Glutamatergic neuron (in vitro differentiated cells): ENCODE results near the gene SURF4. TPM values are rescaled to one million over a fixed set of nuclear protein-coding genes. Genes with fewer than 3 reads are reported as not detected.
A peak's percentile ranks its signal among the peaks of the same experiment; 100 is the strongest.
"Not testable (repeated sequence)": the region's sequence is repeated elsewhere in the genome, so short reads cannot be mapped to it uniquely, and the experiment has no call there.

Experiments used
- DNase-seq: peaks from one replicate; pipeline ENCODE4 v3.0.0; 2022
- H3K27ac Mint-ChIP-seq: one replicate; pipeline ENCODE4 v1.8.0; 2020; ENCODE audit warnings: mild to moderate bottlenecking, mixed read lengths, inconsistent platforms; ENCODE audit not compliant: unreplicated experiment
- H3K27me3 Mint-ChIP-seq: one replicate; pipeline ENCODE4 v1.8.0; 2020; ENCODE audit warnings: mild to moderate bottlenecking, moderate library complexity, mixed read lengths, inconsistent platforms; ENCODE audit not compliant: unreplicated experiment
- H3K36me3 Mint-ChIP-seq: one replicate; pipeline ENCODE4 v1.8.0; 2020; ENCODE audit warnings: mild to moderate bottlenecking, mixed read lengths, inconsistent platforms; ENCODE audit not compliant: unreplicated experiment
- H3K4me1 Mint-ChIP-seq: one replicate; pipeline ENCODE4 v1.8.0; 2020; ENCODE audit warnings: mild to moderate bottlenecking, low read depth, mixed read lengths, inconsistent platforms; ENCODE audit not compliant: unreplicated experiment
- H3K4me3 Mint-ChIP-seq: one replicate; pipeline ENCODE4 v1.8.0; 2020; ENCODE audit warnings: mild to moderate bottlenecking, mixed read lengths, inconsistent platforms; ENCODE audit not compliant: unreplicated experiment
- H3K9me3 Mint-ChIP-seq: one replicate; pipeline ENCODE4 v1.8.0; 2020; ENCODE audit warnings: mild to moderate bottlenecking, moderate library complexity, mixed read lengths, inconsistent platforms; ENCODE audit not compliant: unreplicated experiment
- CTCF ChIP-seq: fragments of 200-600 bp; sonication (generic); IDR thresholded peaks from one replicate; pipeline ENCODE4 v1.5.0; 2021; ENCODE audit not compliant: partially characterized antibody, unreplicated experiment
- total RNA-seq: library from RNA; stranded (reverse); fragmentation: NEBNext Ultra II Directional; extraction: Animal tissue kit (Norgen Biotek cat#: 25700); gene quantifications from one replicate; pipeline ENCODE4 v1.2.1, GENCODE V29; 2021; ENCODE audit not compliant: unreplicated experiment

SURF4 gene
- total RNA-seq, 1 donor from 2014 or later, result 111 TPM

GRCh38 chr9:133332381-133332730 is 43.5 kb downstream of the SURF4 start:
- peaks cover 2% of the 10 kb centered on the region for H3K4me1 Mint-ChIP-seq
- no peak for DNase-seq
- peaks cover 4% of the 10 kb centered on the region for H3K36me3 Mint-ChIP-seq
- peaks cover 6% of the 10 kb centered on the region for H3K27me3 Mint-ChIP-seq
- no peak for TF ChIP-seq CTCF
- H3K9me3 Mint-ChIP-seq, result peaks cover 4% of the 10 kb centered on the region
- no peak overlapping the region for H3K4me3 Mint-ChIP-seq
- no peak overlapping the region for H3K27ac Mint-ChIP-seq

DNA sequence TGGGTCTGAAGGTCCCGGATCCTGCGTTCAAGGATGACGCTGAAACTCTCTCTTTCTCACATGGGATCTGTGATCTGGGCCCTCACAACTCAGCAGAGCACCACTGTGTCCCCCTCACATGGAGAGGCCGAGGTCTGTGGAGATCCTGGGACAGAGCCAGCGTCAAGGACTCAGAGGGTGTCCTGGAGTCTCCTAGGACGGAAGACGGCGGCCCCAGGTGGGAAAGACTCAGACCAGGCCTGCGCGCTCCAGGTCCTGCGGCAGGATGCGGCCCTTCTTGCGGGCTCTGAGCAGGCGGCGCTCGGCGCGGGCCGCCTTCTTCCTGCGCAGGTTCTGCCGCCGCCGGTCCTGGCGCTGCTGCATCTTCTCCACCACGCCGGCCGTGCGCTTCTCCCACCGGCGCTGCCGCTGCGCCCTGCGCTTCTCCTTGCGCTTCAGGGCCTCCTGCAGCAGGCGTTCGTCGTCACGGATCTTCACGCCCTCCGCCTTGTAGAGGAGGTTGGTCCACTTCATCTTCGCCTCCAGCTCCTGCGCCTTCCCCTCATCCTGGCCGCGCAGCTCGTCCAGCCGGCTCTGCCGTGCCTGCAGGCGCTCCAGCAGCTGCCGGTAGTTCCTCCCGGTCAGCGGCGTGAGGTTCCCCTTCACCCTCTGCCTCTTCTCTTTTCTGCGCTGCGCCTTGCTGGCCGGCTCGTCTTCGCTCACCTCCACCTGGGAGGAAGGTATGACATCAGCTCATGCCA is 44.0 kb downstream of the SURF4 start:
- DNase-seq, result no peak
- no peak overlapping the region for H3K4me3 Mint-ChIP-seq

DNA sequence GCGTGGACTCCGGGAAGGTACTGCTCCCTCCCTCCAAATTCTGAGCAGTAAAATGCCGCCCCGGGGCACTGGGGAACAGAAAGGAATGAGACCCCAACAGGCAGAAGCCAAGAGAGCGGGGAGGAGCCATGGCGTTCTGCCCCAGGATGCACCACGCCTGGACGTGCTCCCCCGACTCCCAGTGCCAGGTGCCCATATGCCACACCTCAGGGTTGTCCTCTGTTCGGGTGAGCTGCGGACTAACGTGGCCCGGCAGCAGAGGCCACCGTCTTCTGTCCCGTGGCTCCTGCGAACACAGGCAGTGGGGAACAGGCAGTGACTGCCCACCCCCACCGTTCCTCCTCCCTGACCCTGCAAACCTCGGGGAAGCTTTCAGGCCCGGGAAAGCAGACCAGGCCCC is 44.6 kb downstream of the SURF4 start:
- no peak for TF ChIP-seq CTCF
- no peak for DNase-seq
- no peak overlapping the region for H3K4me3 Mint-ChIP-seq
- H3K4me1 Mint-ChIP-seq, result peaks cover 2% of the 10 kb centered on the region
- H3K27me3 Mint-ChIP-seq, result peaks cover 6% of the 10 kb centered on the region
- no peak overlapping the region for H3K27ac Mint-ChIP-seq
- peaks cover 4% of the 10 kb centered on the region for H3K9me3 Mint-ChIP-seq
- peaks cover 4% of the 10 kb centered on the region for H3K36me3 Mint-ChIP-seq

More for the DNA sequence above, 44.0 kb downstream of the SURF4 start:
- TF ChIP-seq CTCF, result no peak
- peaks cover 2% of the 10 kb centered on the region for H3K4me1 Mint-ChIP-seq
- H3K27ac Mint-ChIP-seq, result no peak overlapping the region
- H3K36me3 Mint-ChIP-seq, result peaks cover 4% of the 10 kb centered on the region
- peaks cover 4% of the 10 kb centered on the region for H3K9me3 Mint-ChIP-seq
- H3K27me3 Mint-ChIP-seq, result peaks cover 6% of the 10 kb centered on the region

DNA sequence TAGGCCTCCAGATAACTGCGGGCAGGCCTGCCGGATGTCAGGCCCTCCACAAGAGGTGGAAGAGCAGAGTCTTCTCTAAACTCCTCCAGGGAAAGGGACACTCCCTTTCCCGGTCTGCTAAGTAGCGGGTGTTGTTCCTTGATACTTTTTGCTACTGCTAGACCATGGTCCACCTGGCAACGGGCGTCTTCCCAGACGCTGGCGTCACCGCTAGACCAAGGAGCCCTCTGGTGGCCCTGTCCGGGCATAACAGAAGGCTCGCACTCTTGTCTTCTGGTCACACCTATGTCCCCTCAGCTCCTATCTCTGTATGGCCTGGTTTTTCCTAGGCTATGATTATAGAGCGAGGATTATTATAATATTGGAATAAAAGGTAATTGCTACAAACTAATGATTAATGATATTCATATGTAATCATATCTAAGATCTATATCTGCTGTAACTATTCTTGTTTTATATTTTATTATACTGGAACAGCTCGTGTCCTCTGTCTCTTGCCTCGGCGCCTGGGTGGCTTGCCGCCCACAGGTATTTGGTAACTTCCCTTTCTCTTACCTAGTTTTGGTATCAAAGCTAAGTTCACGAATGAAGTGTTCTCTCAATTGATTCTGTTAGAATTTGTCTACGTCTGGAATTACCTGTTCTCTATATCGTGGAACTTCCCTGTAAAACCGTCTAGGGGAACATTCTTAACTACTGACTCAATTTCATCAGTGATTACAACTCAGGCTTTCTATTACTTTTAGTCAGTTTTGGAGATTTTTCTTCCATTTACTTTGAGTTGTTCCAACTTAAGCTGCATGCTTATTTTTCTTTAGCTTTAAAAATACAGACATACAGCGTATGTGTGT is 46.3 kb downstream of the SURF4 start:
- peak; percentile 56 for TF ChIP-seq CTCF
- not testable (repeated sequence) for H3K27me3 Mint-ChIP-seq, H3K36me3 Mint-ChIP-seq, H3K4me3 Mint-ChIP-seq, H3K9me3 Mint-ChIP-seq, H3K4me1 Mint-ChIP-seq, H3K27ac Mint-ChIP-seq
- DNase-seq, result peak; percentile 44

GRCh38 chr9:133327834-133328484 is 47.9 kb downstream of the SURF4 start:
- no peak for TF ChIP-seq CTCF
- Mint-ChIP-seq H3K27me3 (no peaks in the 10 kb centered on the region), H3K4me3 (no peak overlapping the region), H3K4me1 (no peaks in the 10 kb centered on the region), H3K9me3 (peaks cover 4% of the 10 kb centered on the region), H3K27ac (no peak overlapping the region), H3K36me3 (peaks cover 14% of the 10 kb centered on the region)
- DNase-seq, result no peak

DNA sequence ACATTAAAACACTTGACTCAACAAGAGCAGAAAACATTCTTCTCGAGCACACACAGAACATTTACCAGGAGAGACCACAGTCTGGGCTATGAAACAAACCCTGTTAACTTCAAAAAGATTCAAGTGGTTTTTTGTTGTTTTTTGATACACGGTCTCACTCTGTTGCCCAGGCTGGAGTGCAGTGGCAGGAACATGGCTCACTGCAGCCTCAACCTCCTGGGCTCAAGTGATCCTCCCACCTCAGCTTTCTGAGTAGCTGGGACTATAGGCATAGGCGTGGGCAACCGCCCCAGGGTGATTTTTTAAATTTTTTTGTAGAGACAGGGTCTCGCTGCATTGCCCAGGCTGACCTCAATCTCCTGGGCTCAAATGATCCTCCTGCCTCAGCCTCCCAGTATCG is 48.8 kb downstream of the SURF4 start:
- H3K4me3 Mint-ChIP-seq, H3K4me1 Mint-ChIP-seq, H3K27ac Mint-ChIP-seq, DNase-seq, H3K9me3 Mint-ChIP-seq, H3K36me3 Mint-ChIP-seq, H3K27me3 Mint-ChIP-seq: not testable (repeated sequence)
